Gastrocnemius medialis (tissue), 4 donors: Measurements from ENCODE around the gene BNIP1. TPM values are rescaled to one million over a fixed set of nuclear protein-coding genes. Genes with fewer than 3 reads are reported as not detected.

ENCODE experiments used
- ATAC-seq, 2 donors: fragments of 150-250 bp; one replicate each; pipeline ENCODE4 v1.9.1; 2016
- DNase-seq, 2 donors: peaks; one replicate each; pipeline ENCODE4 v3.0.0-alpha.2; 2019
- H3K27ac ChIP-seq, 4 donors: fragments of 200-600 bp; sonication (generic); 1 replicate in 1 of 4; 2 replicates in 3 of 4; pipeline ENCODE4 v1.5.1; 2016 to 2018; ENCODE audit warnings: mild to moderate bottlenecking in 2 of 4, moderate library complexity in 1 of 4
- H3K27me3 ChIP-seq, 3 donors: fragments of 200-600 bp; sonication (generic) in 2 of 3; 1 replicate in 1 of 3; 2 replicates in 2 of 3; pipeline versions ENCODE4 v1.5.1 to v1.6.0; 2016 to 2019; ENCODE audit warnings: mild to moderate bottlenecking in 1 of 3, moderate library complexity in 1 of 3
- H3K36me3 ChIP-seq, 2 donors: fragments of 200-600 bp; sonication (generic) in 1 of 2; one replicate each; pipeline ENCODE4 v1.5.1; 2017 to 2018
- H3K4me1 ChIP-seq, 2 donors: fragments of 200-600 bp; sonication (generic) in 1 of 2; one replicate each; pipeline ENCODE4 v1.5.1; 2016 to 2017; ENCODE audit warnings: mild to moderate bottlenecking in 2 of 2
- H3K4me3 ChIP-seq, 4 donors: fragments of 200-600 bp; sonication (generic) in 3 of 4; 1 replicate in 1 of 4; 2 replicates in 3 of 4; pipeline ENCODE4 v1.5.1; 2016 to 2019; ENCODE audit warnings: mild to moderate bottlenecking in 2 of 4
- H3K9me3 ChIP-seq, 3 donors: fragments of 200-600 bp; sonication (generic) in 2 of 3; 1 replicate in 1 of 3; 2 replicates in 2 of 3; pipeline ENCODE4 v1.5.1; 2016 to 2019
- POLR2A ChIP-seq, 2 donors: fragments of 450-650 bp; IDR thresholded peaks; one replicate each; pipeline ENCODE4 v1.6.1; 2017; ENCODE audit warnings: antibody characterized with exemption in 2 of 2, mild to moderate bottlenecking in 2 of 2, moderate library complexity in 2 of 2
- in situ Hi-C, 4 donors: fragments of 200-750 bp; cut with MboI; loops; one replicate each; pipeline versions ENCODE4 v1.15.0 to v1.8.0; 2017; ENCODE audit warnings: low sequenced_read_pairs in 4 of 4
- intact Hi-C: fragments of 100-400 bp; cut with DNase I; formaldehyde crosslinking; loops from one replicate; pipeline ENCODE4 v1.15.1; 2023; ENCODE audit warnings: low total_unique reads
- total RNA-seq, 4 donors: library from RNA; depleted of rRNA; stranded (reverse); fragments of >200 nt; gene quantifications; one replicate each; pipeline versions ENCODE4 v1.1.0 to v1.2.3, GENCODE V29; 2016
- TF ChIP-seq, protein P1 (sequence below), 5 experiments: fragments of 450-650 bp in 3 of 5; fragments of 200-600 bp in 2 of 5; sonication (generic) in 2 of 5; IDR thresholded peaks in 4 of 5; conservative IDR thresholded peaks in 1 of 5; 1 replicate in 4 of 5; 2 replicates in 1 of 5; pipeline ENCODE4 v1.5.1; 2016 to 2019; ENCODE audit warnings: antibody characterized with exemption in 5 of 5, mild to moderate bottlenecking in 3 of 5, moderate library complexity in 3 of 5

Gene BNIP1, protein sequence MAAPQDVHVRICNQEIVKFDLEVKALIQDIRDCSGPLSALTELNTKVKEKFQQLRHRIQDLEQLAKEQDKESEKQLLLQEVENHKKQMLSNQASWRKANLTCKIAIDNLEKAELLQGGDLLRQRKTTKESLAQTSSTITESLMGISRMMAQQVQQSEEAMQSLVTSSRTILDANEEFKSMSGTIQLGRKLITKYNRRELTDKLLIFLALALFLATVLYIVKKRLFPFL
- 10 to 100 TPM in 3 of 4 donors, 1 to 10 TPM in 1; 9.2 to 21.6 (median 17.1) TPM for total RNA-seq

DNA sequence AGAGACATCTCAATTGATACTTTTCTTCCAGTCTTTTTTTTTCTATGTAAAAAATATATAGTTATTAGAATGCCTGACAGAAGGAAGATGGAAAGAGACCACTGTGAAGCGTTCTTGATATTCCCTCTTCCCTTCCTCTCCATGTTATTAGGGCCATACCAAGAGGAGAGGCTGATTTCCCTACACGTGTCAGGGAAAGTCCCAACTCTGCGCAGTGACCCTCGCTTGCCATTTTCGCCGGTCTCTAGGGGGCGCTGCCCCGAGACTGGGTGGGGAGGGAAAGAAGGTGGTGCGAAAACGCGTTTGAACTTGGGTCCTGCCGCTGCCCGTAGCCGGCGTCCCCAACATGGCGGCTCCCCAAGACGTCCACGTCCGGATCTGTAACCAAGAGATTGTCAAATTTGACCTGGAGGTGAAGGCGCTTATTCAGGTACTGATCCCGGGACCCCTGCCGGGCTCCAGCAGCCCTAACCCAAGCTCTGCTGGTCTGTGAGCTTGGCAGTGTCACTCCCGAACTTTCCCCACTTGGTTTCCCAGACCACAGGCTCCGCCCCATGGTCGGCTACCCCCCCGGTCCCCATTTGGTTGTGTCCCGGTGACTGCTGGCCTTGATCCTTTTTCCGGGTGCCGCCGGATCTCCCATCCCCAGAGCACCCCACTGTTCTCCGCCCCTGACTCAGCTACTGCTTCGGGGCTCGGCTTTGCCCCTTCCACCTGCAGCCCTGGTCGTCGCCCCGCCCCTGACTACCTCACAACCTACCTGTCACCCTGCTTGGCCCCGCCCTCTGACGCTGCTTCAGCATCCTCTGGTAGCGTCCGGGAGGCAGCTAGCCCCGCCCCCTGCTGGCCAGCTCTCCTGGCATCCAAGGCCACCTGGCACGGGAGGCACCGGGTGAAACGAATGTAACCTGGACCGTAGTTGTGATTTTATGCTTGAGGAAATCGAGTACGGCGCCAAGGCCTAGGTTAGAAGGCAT is at the start of gene BNIP1:
BNIP1 (plus strand) TSS at position 332 of the 977 bp plus-strand sequence; CDS start at position 347, 15 bp downstream.
- TF ChIP-seq, protein P1, sequence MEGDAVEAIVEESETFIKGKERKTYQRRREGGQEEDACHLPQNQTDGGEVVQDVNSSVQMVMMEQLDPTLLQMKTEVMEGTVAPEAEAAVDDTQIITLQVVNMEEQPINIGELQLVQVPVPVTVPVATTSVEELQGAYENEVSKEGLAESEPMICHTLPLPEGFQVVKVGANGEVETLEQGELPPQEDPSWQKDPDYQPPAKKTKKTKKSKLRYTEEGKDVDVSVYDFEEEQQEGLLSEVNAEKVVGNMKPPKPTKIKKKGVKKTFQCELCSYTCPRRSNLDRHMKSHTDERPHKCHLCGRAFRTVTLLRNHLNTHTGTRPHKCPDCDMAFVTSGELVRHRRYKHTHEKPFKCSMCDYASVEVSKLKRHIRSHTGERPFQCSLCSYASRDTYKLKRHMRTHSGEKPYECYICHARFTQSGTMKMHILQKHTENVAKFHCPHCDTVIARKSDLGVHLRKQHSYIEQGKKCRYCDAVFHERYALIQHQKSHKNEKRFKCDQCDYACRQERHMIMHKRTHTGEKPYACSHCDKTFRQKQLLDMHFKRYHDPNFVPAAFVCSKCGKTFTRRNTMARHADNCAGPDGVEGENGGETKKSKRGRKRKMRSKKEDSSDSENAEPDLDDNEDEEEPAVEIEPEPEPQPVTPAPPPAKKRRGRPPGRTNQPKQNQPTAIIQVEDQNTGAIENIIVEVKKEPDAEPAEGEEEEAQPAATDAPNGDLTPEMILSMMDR (IDR thresholded peaks at IDR 0.05 in 4 of 5, conservative IDR thresholded peaks at IDR 0.05 in 1 of 5), result peak; percentile 86 to 92 (median 87)
- TF ChIP-seq POLR2A (IDR thresholded peaks at IDR 0.05), result peak; percentile 33 to 51
- no peaks in the 10 kb centered on the region for H3K27me3 ChIP-seq
- H3K36me3 ChIP-seq, result peaks cover 0 to 10% of the 10 kb centered on the region in 2 donors
- H3K9me3 ChIP-seq, result no peaks in the 10 kb centered on the region
- DNase-seq (peak; percentile 77 to 91), ATAC-seq (peak; percentile 89 to 93)
- H3K27ac ChIP-seq, result peak within 1 kb of the TSS; percentile 83 to 91 (median 86)
- intact Hi-C loops, result loop anchor here (1.0 to 10.0 kb wide), 6 partner anchors 88 to 430 kb away; partner anchors contain the start of genes ATP6V0E1, CREBRF and STC2
- H3K4me1 ChIP-seq, result peaks cover 3 to 11% of the 10 kb centered on the region in 2 donors
- H3K4me3 ChIP-seq, result peak within 1 kb of the TSS; percentile 73 to 98 (median 84)
- in situ Hi-C loops, result loop anchor here (5.0 to 25.0 kb wide), 4 partner anchors 157 to 432 kb away; partner anchors contain the start of gene ATP6V0E1 (in 4 of the 4)

DNA sequence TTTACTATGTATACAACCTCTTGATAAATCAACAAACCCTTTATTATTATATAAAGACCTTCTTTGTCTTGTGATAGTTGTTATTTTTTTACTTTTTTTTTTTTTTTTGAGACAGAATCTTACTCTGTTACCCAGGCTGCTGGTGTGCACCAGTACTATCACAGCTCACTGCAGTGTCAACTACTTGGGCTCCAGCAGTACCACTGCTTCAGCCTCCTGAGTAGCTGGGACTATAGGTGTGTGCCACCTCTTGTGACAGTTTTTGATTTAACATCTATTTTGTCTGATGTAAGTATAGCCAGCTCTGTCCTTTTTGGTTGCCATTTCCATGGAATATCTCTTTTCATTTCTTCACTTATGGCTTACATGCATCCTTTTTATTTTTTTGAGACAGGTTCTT is 45.5 kb upstream of the BNIP1 start:
- no peak for DNase-seq
- H3K9me3 ChIP-seq, result no peaks in the 10 kb centered on the region
- intact Hi-C loops, result no loop called here
- H3K27me3 ChIP-seq, result no peaks in the 10 kb centered on the region
- ATAC-seq, result no peak
- in situ Hi-C loops, result no loop called here
- no peak overlapping the region for H3K27ac ChIP-seq
- no peak for TF ChIP-seq POLR2A (IDR thresholded peaks at IDR 0.05)
- TF ChIP-seq, protein P1 (IDR thresholded peaks at IDR 0.05 in 4 of 5, conservative IDR thresholded peaks at IDR 0.05 in 1 of 5), result no peak
- peaks cover 0 to 13% of the 10 kb centered on the region in 2 donors for H3K36me3 ChIP-seq
- peaks cover 24 to 35% of the 10 kb centered on the region in 2 donors for H3K4me1 ChIP-seq
- no peak overlapping the region for H3K4me3 ChIP-seq

DNA sequence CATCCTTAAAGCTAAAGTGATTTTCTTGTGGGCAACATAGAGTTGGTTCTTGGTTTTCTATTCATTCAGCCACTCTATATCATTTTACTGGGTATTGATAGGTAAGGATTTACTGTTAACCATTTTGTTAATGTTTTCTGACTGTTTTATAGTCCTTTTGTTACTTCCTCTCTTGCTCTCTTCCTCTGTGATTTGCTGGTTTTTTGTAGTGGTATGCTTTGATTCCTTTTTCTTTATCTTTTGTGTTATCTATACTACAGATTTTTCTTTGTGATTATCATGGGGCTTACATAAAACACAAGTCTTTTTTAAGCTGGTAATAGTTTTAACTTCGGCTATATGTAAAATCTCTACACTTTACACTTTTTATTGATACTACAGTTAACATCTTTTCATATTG is 44.9 kb upstream of the BNIP1 start:
- ATAC-seq (no peak), DNase-seq (no peak)
- intact Hi-C loops (no loop called here), in situ Hi-C loops (no loop called here)
- Histone ChIP-seq H3K4me3 (no peak overlapping the region), H3K27me3 (no peaks in the 10 kb centered on the region), H3K9me3 (no peaks in the 10 kb centered on the region), H3K27ac (no peak overlapping the region), H3K4me1 (peaks cover 19 to 28% of the 10 kb centered on the region in 2 donors), H3K36me3 (peaks cover 0 to 13% of the 10 kb centered on the region in 2 donors)
- TF ChIP-seq, protein P1 (IDR thresholded peaks at IDR 0.05 in 4 of 5, conservative IDR thresholded peaks at IDR 0.05 in 1 of 5), result no peak
- no peak for TF ChIP-seq POLR2A (IDR thresholded peaks at IDR 0.05)

DNA sequence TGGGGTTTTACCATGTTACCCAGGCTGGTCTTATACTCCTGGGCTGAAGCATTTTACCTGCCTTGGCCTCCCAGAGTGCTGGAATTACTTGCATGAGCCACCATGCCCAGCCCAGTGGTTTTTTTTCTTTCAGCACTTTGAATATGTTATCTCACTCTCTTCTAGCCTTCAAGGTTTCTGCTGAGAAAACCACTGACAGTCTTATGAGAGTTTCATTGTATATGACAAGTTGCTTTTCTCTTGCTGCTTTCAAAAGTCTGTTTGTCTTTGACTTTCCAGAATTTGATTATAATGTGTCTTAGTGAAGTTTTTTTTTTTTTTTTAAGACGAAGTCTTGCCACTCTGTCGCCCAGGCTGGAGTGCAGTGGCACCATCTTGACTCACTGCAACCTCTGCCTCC is 43.1 kb upstream of the BNIP1 start:
- Histone ChIP-seq H3K4me1 (peaks cover 15 to 17% of the 10 kb centered on the region in 2 donors), H3K27me3 (no peaks in the 10 kb centered on the region), H3K4me3 (no peak overlapping the region), H3K36me3 (peaks cover 0 to 13% of the 10 kb centered on the region in 2 donors), H3K27ac (no peak overlapping the region), H3K9me3 (no peaks in the 10 kb centered on the region)
- DNase-seq, result no peak
- intact Hi-C loops, result no loop called here
- no peak for ATAC-seq
- in situ Hi-C loops, result no loop called here
- TF ChIP-seq POLR2A (IDR thresholded peaks at IDR 0.05), result no peak
- TF ChIP-seq, protein P1 (IDR thresholded peaks at IDR 0.05 in 4 of 5, conservative IDR thresholded peaks at IDR 0.05 in 1 of 5), result no peak
